Astrocyte of the spinal cord (primary cell): ENCODE measurements around the gene XYLT2.

ENCODE experiments used
- DNase-seq: peaks from one replicate; pipeline ENCODE4 v3.0.0; 2011; ENCODE audit warnings: low read depth, low spot score
- H3K4me3 ChIP-seq: 2 replicates; pipeline ENCODE4 v1.5.1; 2011; ENCODE audit warnings: low read depth, mild to moderate bottlenecking, low read length, moderate library complexity
- CTCF ChIP-seq: IDR thresholded peaks from 2 replicates; pipeline ENCODE4 v1.5.1; 2012; ENCODE audit warnings: low read depth, mild to moderate bottlenecking, low read length, inconsistent platforms
- in situ Hi-C: cut with HindIII; loops from 2 replicates; pipeline ENCODE4 v1.10.0; 2017; ENCODE audit warnings: low sequenced_read_pairs

Gene XYLT2

GRCh38 chr17:50354198-50354597, 8.3 kb downstream of the XYLT2 start:
- in situ Hi-C loops: no loop called here
- no peak for TF ChIP-seq CTCF
- no peak for DNase-seq
- no peak overlapping the region for H3K4me3 ChIP-seq

- no peak for DNase-seq
- in situ Hi-C loops: no loop called here
- no peak overlapping the region for H3K4me3 ChIP-seq
- no peak for TF ChIP-seq CTCF
These were observed 8.8 kb downstream of the XYLT2 start for GRCh38 chr17:50354776-50355175.

DNA sequence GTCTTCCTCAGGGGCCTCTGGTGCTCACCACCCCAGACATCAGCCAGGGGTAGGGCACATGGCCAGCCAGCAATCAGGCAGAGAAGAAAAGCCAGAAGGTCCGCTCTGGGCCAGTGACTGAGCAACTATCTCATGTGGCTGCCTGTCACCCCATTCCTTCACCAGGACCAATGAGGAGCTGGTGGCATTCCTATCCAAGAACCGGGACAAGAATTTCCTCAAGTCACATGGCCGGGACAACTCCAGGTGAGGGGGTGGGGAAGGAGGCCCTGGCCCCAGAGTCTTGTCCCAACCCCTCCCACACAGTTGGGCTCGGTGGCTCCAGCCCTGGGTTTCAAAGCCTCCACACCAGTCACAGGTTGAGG, 9.4 kb downstream of the XYLT2 start:
- DNase-seq: no peak
- H3K4me3 ChIP-seq: no peak overlapping the region
- TF ChIP-seq CTCF: no peak
- in situ Hi-C loops: no loop called here

DNA sequence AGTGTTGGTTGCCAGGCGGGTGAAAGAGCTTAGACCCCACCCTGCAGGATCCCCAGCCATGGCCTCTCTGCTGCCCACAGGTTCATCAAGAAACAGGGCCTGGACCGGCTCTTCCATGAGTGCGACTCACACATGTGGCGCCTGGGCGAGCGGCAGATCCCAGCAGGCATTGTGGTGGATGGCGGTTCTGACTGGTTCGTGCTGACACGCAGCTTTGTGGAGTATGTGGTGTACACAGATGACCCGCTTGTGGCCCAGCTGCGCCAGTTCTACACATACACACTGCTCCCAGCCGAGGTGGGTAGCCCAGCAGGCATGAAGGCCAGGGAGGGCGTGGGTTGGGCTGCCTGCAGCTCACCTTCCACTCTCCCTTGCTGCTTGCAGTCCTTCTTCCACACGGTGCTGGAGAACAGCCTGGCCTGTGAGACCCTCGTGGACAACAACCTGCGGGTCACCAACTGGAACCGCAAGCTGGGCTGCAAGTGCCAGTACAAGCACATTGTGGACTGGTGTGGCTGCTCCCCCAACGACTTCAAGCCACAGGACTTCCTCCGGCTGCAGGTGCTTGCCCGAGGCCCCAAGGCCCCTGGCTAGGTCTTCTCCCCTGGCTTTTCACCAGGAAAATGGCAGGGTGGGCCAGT, 9.9 kb downstream of the XYLT2 start:
- no peak for DNase-seq
- H3K4me3 ChIP-seq: no peak overlapping the region
- in situ Hi-C loops: no loop called here
- no peak for TF ChIP-seq CTCF

- no peak overlapping the region for H3K4me3 ChIP-seq
- no peak for DNase-seq
- no peak for TF ChIP-seq CTCF
- in situ Hi-C loops: no loop called here
These were observed 10.5 kb downstream of the XYLT2 start for GRCh38 chr17:50356418-50356817.

- no peak for DNase-seq
- in situ Hi-C loops: no loop called here
- no peak for TF ChIP-seq CTCF
- H3K4me3 ChIP-seq: no peak overlapping the region
These were observed 11.1 kb downstream of the XYLT2 start for GRCh38 chr17:50356892-50357510.
